NCI-H146 (cell line): ENCODE data around the gene PAX4.

ENCODE experiments used
- DNase-seq: peaks from one replicate; lab custom pipeline; 2025; lab: John Stamatoyannopoulos, UW

The PAX4 gene

GRCh38 chr7:127629268-127629854 lies 11.4 kb upstream of the PAX4 start:
- DNase-seq, result peak; percentile 57

GRCh38 chr7:127628445-127628844 lies 10.5 kb upstream of the PAX4 start:
- no peak for DNase-seq

GRCh38 chr7:127625331-127625730 lies 7.4 kb upstream of the PAX4 start:
- no peak for DNase-seq

- no peak for DNase-seq
Measured at GRCh38 chr7:127620406-127621233, 2.7 kb upstream of the PAX4 start.

GRCh38 chr7:127619681-127620405 lies 1.9 kb upstream of the PAX4 start:
- peak; percentile 35 for DNase-seq

- DNase-seq, result no peak
Measured at GRCh38 chr7:127618775-127619174, 833 bp upstream of the PAX4 start.

GRCh38 chr7:127616724-127617123 lies 1.2 kb downstream of the PAX4 start:
- no peak for DNase-seq

GRCh38 chr7:127612263-127612662 lies 5.7 kb downstream of the PAX4 start:
- DNase-seq, result no peak

GRCh38 chr7:127609297-127609696 lies 8.6 kb downstream of the PAX4 start:
- no peak for DNase-seq

GRCh38 chr7:127608446-127608845 lies 9.5 kb downstream of the PAX4 start:
- DNase-seq, result no peak

GRCh38 chr7:127600885-127601284 lies 17.1 kb downstream of the PAX4 start:
- DNase-seq, result no peak

GRCh38 chr7:127598318-127598717 lies 19.6 kb downstream of the PAX4 start:
- peak; percentile 5 for DNase-seq

GRCh38 chr7:127595737-127596136 lies 22.2 kb downstream of the PAX4 start:
- no peak for DNase-seq

GRCh38 chr7:127594490-127594889 lies 23.5 kb downstream of the PAX4 start:
- DNase-seq, result no peak

- no peak for DNase-seq
Measured at GRCh38 chr7:127592550-127592949, 25.4 kb downstream of the PAX4 start.

GRCh38 chr7:127591591-127591990 lies 26.4 kb downstream of the PAX4 start:
- DNase-seq, result no peak

- no peak for DNase-seq
Measured at GRCh38 chr7:127591189-127591588, 26.8 kb downstream of the PAX4 start.

GRCh38 chr7:127589896-127590295 lies 28.0 kb downstream of the PAX4 start:
- no peak for DNase-seq

- peak; percentile 80 for DNase-seq
Measured at GRCh38 chr7:127588697-127589482, 29.1 kb downstream of the PAX4 start.

- DNase-seq, result peak; percentile 80
Measured at GRCh38 chr7:127588019-127588696, 29.8 kb downstream of the PAX4 start, which contains the start of gene ARF5. Gene ARF5 (plus strand): TSS chr7:127588411. CDS start chr7:127588499, 88 bp downstream.

- no peak for DNase-seq
Measured at GRCh38 chr7:127587663-127588018, 30.3 kb downstream of the PAX4 start.

GRCh38 chr7:127586346-127586745 lies 31.6 kb downstream of the PAX4 start:
- no peak for DNase-seq
